ENCODE data around the gene TAMM41.

GRCh38 chr3:11768604-11769003 is 78.1 kb downstream of the TAMM41 start:
- no peak for TF ChIP-seq CTCF (IDR thresholded peaks at IDR 0.05)
- no peak for TF ChIP-seq POLR2A (IDR thresholded peaks at IDR 0.05)
